ENCODE results near the gene TUBD1. TPM values are rescaled to one million over a fixed set of nuclear protein-coding genes. Genes with fewer than 3 reads are reported as not detected.

TUBD1 gene
- total and polyA plus RNA-seq, 2 donors, result 8.4 to 15.9 TPM

DNA sequence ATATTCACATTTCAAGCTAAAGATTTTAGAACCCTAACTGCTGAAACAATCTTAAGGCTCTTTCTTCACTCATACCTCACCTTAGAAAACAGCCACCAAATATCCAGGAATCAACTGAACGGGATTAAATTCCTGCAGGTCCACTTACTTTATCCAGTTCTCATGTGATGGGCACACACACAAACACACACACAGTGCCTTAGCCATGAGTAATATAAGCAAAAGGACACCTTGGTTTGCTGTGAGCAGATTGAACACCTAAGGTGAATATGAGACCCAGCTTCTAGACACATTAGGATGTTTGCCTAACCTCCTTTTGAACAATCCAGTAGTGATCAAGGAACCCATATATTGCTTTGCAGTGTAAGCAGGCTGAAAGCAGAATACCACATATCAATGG, 81.5 kb downstream of the TUBD1 start:
- 89% methylated on average over 1 of the region's 1 CpG for WGBS
- H3K4me3 ChIP-seq (ENCODE audit: low read depth, low read length), result no peak overlapping the region
- no peaks in the 10 kb centered on the region for H3K36me3 ChIP-seq (ENCODE audit: insufficient read depth)
- no peak overlapping the region for H3K27ac ChIP-seq (ENCODE audit: low read depth)
- no peaks in the 10 kb centered on the region for H3K4me1 ChIP-seq (ENCODE audit: insufficient read depth)
- no peak for DNase-seq (ENCODE audit: extremely low spot score)

DNA sequence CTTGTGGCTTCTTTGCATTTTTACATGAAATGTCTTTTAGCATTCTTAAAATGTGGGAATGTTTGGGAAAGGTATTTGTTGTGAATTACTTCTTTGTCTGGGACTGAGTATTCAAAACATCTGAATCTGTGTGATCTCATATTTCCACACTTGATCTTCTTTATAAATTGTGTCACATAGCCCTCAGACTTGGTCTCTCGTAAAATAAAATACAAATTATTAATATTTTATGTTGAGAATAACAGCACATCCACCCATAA, 81.9 kb downstream of the TUBD1 start:
- Histone ChIP-seq H3K36me3 (ENCODE audit: insufficient read depth) (no peaks in the 10 kb centered on the region), H3K4me1 (ENCODE audit: insufficient read depth) (no peaks in the 10 kb centered on the region), H3K4me3 (ENCODE audit: low read depth, low read length) (no peak overlapping the region), H3K27ac (ENCODE audit: low read depth) (no peak overlapping the region)
- DNase-seq (ENCODE audit: extremely low spot score), result no peak
- WGBS, result 91% methylated on average over 1 of the region's 1 CpG

Small RNA genes within 50 kb of the gene (small RNA-seq; reads per million reads assigned to genes)
- gene RNU6-450P (not detected), gene RPS29P21 (not detected)

Other genes starting within 250 kb of the TUBD1 start
- 9.4 TPM for gene PTRH2, start 185.5 kb downstream of the TUBD1 start, total RNA-seq
- 25.5 TPM for gene PTRH2, start 185.5 kb downstream of the TUBD1 start, polyA plus RNA-seq
- 231 TPM for gene VMP1, start 185.3 kb downstream of the TUBD1 start, total RNA-seq
- gene VMP1, start 185.3 kb downstream of the TUBD1 start, polyA plus RNA-seq, result 157 TPM
- gene RPS6KB1, start 178 bp upstream of the TUBD1 start, total RNA-seq, result 61.8 TPM
- gene RPS6KB1, start 178 bp upstream of the TUBD1 start, polyA plus RNA-seq, result 13.2 TPM
- gene RNFT1, start 71.8 kb upstream of the TUBD1 start, total RNA-seq, result 32.1 TPM
- gene RNFT1, start 71.8 kb upstream of the TUBD1 start, polyA plus RNA-seq, result 9.9 TPM
- gene HEATR6, start 186.0 kb upstream of the TUBD1 start, total RNA-seq, result 21.4 TPM
- 12.1 TPM for gene HEATR6, start 186.0 kb upstream of the TUBD1 start, polyA plus RNA-seq

All from urinary bladder (tissue), 4 donors.